Breast epithelium (tissue), 4 donors: ENCODE results near the gene CABLES1. TPM values are rescaled to one million over a fixed set of nuclear protein-coding genes. Genes with fewer than 3 reads are reported as not detected.
"Not testable (repeated sequence)": the region's sequence is repeated elsewhere in the genome, so short reads cannot be mapped to it uniquely, and the experiment has no call there.

Source experiments
- DNase-seq, 2 donors: peaks; one replicate each; pipeline ENCODE4 v3.0.0-alpha.2; 2019; ENCODE audit warnings: low spot score in 2 of 2
- H3K27ac ChIP-seq, 2 donors: fragments of 200-600 bp; sonication (generic) in 1 of 2; one replicate each; pipeline ENCODE4 v1.5.1; 2016 to 2019; ENCODE audit warnings: mild to moderate bottlenecking in 1 of 2
- H3K27me3 ChIP-seq, 2 donors: fragments of 200-600 bp; sonication (generic) in 1 of 2; one replicate each; pipeline versions ENCODE4 v1.5.1 to v1.6.0; 2017 to 2019; ENCODE audit warnings: control low read depth in 1 of 2, mild to moderate bottlenecking in 1 of 2
- H3K36me3 ChIP-seq: fragments of 200-600 bp; one replicate; pipeline ENCODE4 v1.5.1; 2019
- H3K4me1 ChIP-seq, 2 donors: fragments of 200-600 bp; sonication (generic); one replicate each; pipeline ENCODE4 v1.5.1; 2016 to 2019; ENCODE audit warnings: control low read depth in 1 of 2
- H3K4me3 ChIP-seq, 3 donors: fragments of 200-600 bp; sonication (generic); 1 replicate in 2 of 3; 2 replicates in 1 of 3; pipeline ENCODE4 v1.5.1; 2016 to 2019; ENCODE audit warnings: mild to moderate bottlenecking in 3 of 3, moderate library complexity in 2 of 3
- H3K9me3 ChIP-seq, 2 donors: fragments of 200-600 bp; sonication (generic) in 1 of 2; one replicate each; pipeline ENCODE4 v1.5.1; 2016 to 2019; ENCODE audit warnings: control low read depth in 1 of 2
- CTCF ChIP-seq, 3 donors: fragments of 450-650 bp; IDR thresholded peaks; one replicate each; pipeline ENCODE4 v1.5.1; 2016 to 2017; ENCODE audit warnings: antibody characterized with exemption in 3 of 3, mild to moderate bottlenecking in 3 of 3, moderate library complexity in 3 of 3
- POLR2A ChIP-seq: fragments of 450-650 bp; IDR thresholded peaks from one replicate; pipeline ENCODE4 v1.6.1; 2016; ENCODE audit warnings: antibody characterized with exemption, mild to moderate bottlenecking, moderate library complexity
- POLR2AphosphoS5 ChIP-seq, 3 donors: sonication (generic); formaldehyde crosslinking; IDR thresholded peaks; one replicate each; pipeline ENCODE4 v1.6.1; 2017; ENCODE audit warnings: antibody characterized with exemption in 3 of 3
- intact Hi-C: fragments of 100-400 bp; cut with DNase I; formaldehyde crosslinking; loops from one replicate; pipeline ENCODE4 v1.15.1; 2023; ENCODE audit warnings: low total_unique reads
- total RNA-seq, 3 donors: library from RNA; depleted of rRNA; stranded (reverse); fragments of >200 nt; gene quantifications; one replicate each; pipeline ENCODE4 v1.1.0, GENCODE V29; 2016

The CABLES1 gene
- total RNA-seq, 3 donors from 2014 or later: 18.1 to 28.7 (median 22.3) TPM

- no peak overlapping the region for H3K4me3 ChIP-seq
- TF ChIP-seq CTCF (IDR thresholded peaks at IDR 0.05): no peak
- TF ChIP-seq POLR2AphosphoS5 (IDR thresholded peaks at IDR 0.05): no peak
- no peak for TF ChIP-seq POLR2A
- no peak for DNase-seq
- peaks cover 13% of the 10 kb centered on the region in 2 donors for H3K4me1 ChIP-seq
- intact Hi-C loops: no loop called here
- H3K9me3 ChIP-seq: no peaks in the 10 kb centered on the region
- no peaks in the 10 kb centered on the region for H3K27me3 ChIP-seq
- no peaks in the 10 kb centered on the region for H3K36me3 ChIP-seq
- H3K27ac ChIP-seq: peak overlapping the region; percentile 3 to 38
Measured at GRCh38 chr18:23239885-23240608, 104.8 kb downstream of the CABLES1 start.

- H3K4me3 ChIP-seq: no peak overlapping the region
- H3K4me1 ChIP-seq: peaks cover 13% of the 10 kb centered on the region in 2 donors
- H3K9me3 ChIP-seq: no peaks in the 10 kb centered on the region
- intact Hi-C loops: no loop called here
- no peaks in the 10 kb centered on the region for H3K27me3 ChIP-seq
- TF ChIP-seq POLR2A (no peak), CTCF (IDR thresholded peaks at IDR 0.05) (no peak), POLR2AphosphoS5 (IDR thresholded peaks at IDR 0.05) (no peak)
- DNase-seq: no peak
- H3K36me3 ChIP-seq: no peaks in the 10 kb centered on the region
- peak overlapping the region; percentile 3 to 38 for H3K27ac ChIP-seq
Measured at GRCh38 chr18:23240609-23240930, 105.3 kb downstream of the CABLES1 start.

- H3K27ac ChIP-seq, H3K36me3 ChIP-seq, intact Hi-C loops, H3K27me3 ChIP-seq, H3K4me3 ChIP-seq, H3K9me3 ChIP-seq, DNase-seq: not testable (repeated sequence)
- H3K4me1 ChIP-seq: peaks cover 13% of the 10 kb centered on the region in 2 donors
Measured at GRCh38 chr18:23241833-23242496, 106.7 kb downstream of the CABLES1 start.

GRCh38 chr18:23243178-23243577, 107.9 kb downstream of the CABLES1 start:
- intact Hi-C loops: no loop called here
- H3K9me3 ChIP-seq: no peaks in the 10 kb centered on the region
- H3K27me3 ChIP-seq: no peaks in the 10 kb centered on the region
- no peak overlapping the region for H3K27ac ChIP-seq
- DNase-seq: no peak
- peaks cover 6 to 12% of the 10 kb centered on the region in 2 donors for H3K4me1 ChIP-seq
- no peak overlapping the region for H3K4me3 ChIP-seq
- no peaks in the 10 kb centered on the region for H3K36me3 ChIP-seq
- TF ChIP-seq POLR2AphosphoS5 (IDR thresholded peaks at IDR 0.05) (no peak), POLR2A (no peak), CTCF (IDR thresholded peaks at IDR 0.05) (no peak)

- intact Hi-C loops: no loop called here
- no peak overlapping the region for H3K4me3 ChIP-seq
- no peaks in the 10 kb centered on the region for H3K27me3 ChIP-seq
- H3K9me3 ChIP-seq: no peaks in the 10 kb centered on the region
- no peak for TF ChIP-seq CTCF (IDR thresholded peaks at IDR 0.05)
- TF ChIP-seq POLR2AphosphoS5 (IDR thresholded peaks at IDR 0.05): no peak
- TF ChIP-seq POLR2A: no peak
- no peak overlapping the region for H3K27ac ChIP-seq
- no peaks in the 10 kb centered on the region for H3K36me3 ChIP-seq
- H3K4me1 ChIP-seq: peaks cover 0 to 5% of the 10 kb centered on the region in 2 donors
- no peak for DNase-seq
Measured at GRCh38 chr18:23243816-23244215, 108.5 kb downstream of the CABLES1 start.
